HTR-8/SVneo (cell line): ENCODE results near the gene BCR.

Source experiments
- DNase-seq: peaks from one replicate; pipeline ENCODE4 v3.0.0; 2011; ENCODE audit warnings: low spot score, mixed read lengths; ENCODE audit not compliant: insufficient read length
- FAIRE-seq: peaks from 2 replicates; lab custom pipeline; 2011; peaks lifted over from hg19 to GRCh38; lab: Jason Lieb, UNC

Gene BCR

GRCh38 chr22:23256171-23256932 lies 76.0 kb downstream of the BCR start:
- FAIRE-seq (no peak), DNase-seq (no peak)

DNA sequence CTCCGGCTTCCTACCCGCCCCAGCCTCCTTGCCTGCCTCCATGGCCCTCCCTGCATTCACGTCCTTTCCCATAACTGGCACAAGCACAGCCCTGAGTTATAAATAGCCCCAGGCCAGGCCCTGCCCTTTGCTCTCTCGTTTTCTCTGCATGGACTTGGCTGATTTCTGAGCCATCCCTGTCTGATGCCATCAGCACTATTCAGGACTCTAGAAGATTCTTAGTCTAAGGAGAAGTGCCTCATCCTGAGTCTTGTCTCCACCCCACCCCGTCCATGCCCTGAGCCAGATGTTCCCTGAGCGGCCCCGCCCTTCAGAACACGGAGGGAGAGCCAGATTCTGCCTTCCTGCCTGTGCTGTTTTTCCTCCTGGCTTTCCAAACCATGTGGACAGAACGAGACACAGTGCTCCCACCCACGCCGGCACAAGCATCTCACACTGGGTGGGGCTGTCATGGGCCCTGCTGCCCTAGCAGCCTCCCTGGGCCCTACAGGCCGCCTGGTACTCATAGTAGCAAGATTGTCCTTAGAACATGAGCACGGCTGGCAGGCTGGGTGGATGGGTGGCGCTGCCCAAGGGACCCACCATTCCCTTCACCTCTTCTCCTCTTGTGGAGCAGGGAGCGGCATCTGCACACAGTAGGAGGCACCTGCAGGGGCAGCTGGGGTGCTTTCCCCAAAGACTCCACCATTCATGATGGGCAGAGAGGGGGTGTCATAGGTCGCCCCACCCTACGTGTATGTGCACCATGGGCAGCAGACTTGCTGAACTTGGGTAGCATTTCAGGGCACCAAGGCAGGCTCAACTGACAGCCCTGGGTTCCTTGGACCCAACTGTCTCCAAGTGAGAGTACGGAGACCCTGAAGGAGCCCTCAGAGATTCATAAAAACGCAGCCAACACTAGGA lies 76.9 kb downstream of the BCR start:
- no peak for FAIRE-seq
- DNase-seq: no peak

GRCh38 chr22:23257889-23258825 lies 77.8 kb downstream of the BCR start:
- DNase-seq (no peak), FAIRE-seq (no peak)

DNA sequence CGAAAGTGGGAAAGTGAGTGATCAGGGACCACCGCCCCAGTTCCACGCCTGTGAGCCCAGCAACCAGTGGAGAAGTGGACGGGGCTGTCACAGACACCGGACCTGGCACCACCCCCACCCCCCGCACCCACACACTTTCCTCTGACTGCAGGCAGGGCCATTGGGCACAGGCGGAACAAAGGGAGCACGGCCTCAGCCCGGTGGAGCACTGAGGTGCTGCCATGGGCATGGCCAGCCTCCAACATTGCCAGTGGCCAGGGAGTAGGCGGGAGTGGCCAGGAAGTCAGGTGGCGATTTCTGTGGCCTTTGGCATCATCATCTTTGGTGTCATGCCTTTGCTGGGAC lies 78.5 kb downstream of the BCR start:
- FAIRE-seq: no peak
- no peak for DNase-seq

- DNase-seq: no peak
- no peak for FAIRE-seq
These were observed 79.8 kb downstream of the BCR start for GRCh38 chr22:23259916-23260644.

GRCh38 chr22:23260645-23261581 lies 80.6 kb downstream of the BCR start:
- FAIRE-seq (no peak), DNase-seq (no peak)

GRCh38 chr22:23261900-23262450 lies 81.7 kb downstream of the BCR start:
- FAIRE-seq: no peak

DNA sequence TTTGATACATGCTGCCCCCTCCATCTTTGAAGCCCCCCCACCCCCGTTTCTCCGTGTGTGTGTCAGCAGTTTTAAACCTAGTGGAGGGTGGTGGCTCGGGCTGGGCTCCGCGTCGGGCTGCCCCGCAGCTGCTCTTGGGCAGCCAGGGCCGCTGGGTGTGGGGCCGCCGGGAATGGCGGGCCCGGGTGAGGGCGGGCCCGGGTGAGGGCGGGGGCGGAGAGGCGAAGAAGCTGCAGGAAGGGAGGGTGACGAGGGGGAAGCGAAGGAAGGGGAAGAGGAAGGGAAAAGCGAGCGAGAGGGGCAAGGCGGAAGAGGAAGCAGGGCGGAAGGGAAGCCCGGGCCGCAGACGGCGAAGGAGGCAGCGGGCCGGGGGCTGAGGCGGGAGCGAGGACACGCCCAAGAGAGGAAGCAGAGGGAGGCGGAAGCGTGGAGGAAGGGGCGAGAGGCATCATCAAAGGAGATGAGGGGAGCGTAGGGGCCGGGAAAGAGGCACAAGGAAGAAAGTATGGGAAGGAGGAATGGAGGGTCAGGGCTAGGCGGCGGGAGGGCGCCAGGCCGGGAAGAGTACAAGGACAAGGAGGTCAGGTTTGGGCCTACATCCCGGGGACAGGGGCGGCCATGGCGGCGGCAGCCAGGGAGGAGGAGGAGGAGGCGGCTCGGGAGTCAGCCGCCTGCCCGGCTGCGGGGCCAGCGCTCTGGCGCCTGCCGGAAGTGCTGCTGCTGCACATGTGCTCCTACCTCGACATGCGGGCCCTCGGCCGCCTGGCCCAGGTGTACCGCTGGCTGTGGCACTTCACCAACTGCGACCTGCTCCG lies 82.4 kb downstream of the BCR start:
- no peak for DNase-seq
- no peak for FAIRE-seq

More at GRCh38 chr22:23261900-23262450, 81.7 kb downstream of the BCR start:
- DNase-seq: no peak

GRCh38 chr22:23263651-23264555 lies 83.6 kb downstream of the BCR start:
- DNase-seq (no peak), FAIRE-seq (no peak)

GRCh38 chr22:23264610-23265367 lies 84.5 kb downstream of the BCR start:
- DNase-seq (no peak), FAIRE-seq (no peak)

DNA sequence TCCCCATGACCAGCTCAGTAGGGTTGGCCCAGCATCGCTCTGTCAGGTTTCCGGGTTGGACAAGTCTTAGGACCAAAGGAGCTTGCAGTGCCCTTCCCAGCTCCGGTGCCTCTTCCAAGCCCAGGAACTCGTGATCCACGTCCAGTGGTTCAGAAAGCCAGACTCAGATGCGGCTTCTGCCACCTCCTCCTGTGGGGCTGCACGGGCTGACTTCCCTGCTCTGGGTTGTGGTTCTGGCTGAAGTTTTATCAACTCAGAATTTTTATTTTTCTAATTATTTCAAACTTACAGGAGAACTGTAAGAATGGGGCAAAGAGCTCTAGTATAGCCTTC lies 85.0 kb downstream of the BCR start:
- DNase-seq (no peak), FAIRE-seq (no peak)

GRCh38 chr22:23266780-23267179 lies 86.5 kb downstream of the BCR start:
- FAIRE-seq: no peak
- DNase-seq: no peak

- DNase-seq (no peak), FAIRE-seq (no peak)
These were observed 87.1 kb downstream of the BCR start for GRCh38 chr22:23267226-23268043.

GRCh38 chr22:23268139-23268712 lies 87.9 kb downstream of the BCR start:
- FAIRE-seq: no peak
- DNase-seq: no peak

DNA sequence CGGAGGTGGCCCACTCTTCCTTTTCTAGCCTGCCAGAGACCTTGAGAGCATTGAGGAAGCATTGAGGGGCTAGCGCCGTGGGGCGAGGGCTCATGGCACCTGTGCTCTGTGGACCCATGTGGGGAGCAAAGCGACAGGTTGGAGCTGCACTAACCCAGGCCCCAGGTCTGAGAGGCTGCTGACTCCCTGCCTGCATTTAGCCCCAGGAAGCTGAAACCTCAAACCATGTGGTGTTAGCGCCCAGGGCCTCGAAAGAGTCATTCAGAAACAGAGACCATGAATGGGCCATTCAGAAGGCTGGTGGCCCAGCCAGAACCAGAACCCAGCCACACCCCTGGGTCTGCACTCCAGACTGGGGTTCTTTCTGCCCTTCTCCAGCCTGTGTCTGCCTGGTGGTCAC lies 88.6 kb downstream of the BCR start:
- DNase-seq (no peak), FAIRE-seq (no peak)
